K562 (cell line): Measurements from ENCODE around the gene DDR2. TPM values are rescaled to one million over a fixed set of nuclear protein-coding genes. Genes with fewer than 3 reads are reported as not detected.
A peak's percentile ranks its signal among the peaks of the same experiment; 100 is the strongest.

Experiments
- ATAC-seq: fragments of 200-7000 bp; cut with Tn5 transposase; 3 replicates; pipeline ENCODE4 v1.9.1; 2020; ENCODE audit warnings: moderate library complexity
- BruUV-seq: library from RNA; stranded (reverse); fragments of 400-500 nt; replicated peaks from 2 replicates; lab custom pipeline; 2021; lab: Mats Ljungman, UMichigan
- CTCF ChIA-PET: fragments of 300-600 bp; formaldehyde crosslinking; extraction: SDS; loops from one replicate; lab custom pipeline; 2021; ENCODE audit warnings: low intra/inter-chr PET ratio; lab: Yijun Ruan, JAX
- POLR2A ChIA-PET: fragments of 300-600, 350-650 bp; sonication (Branson Sonifier 250); formaldehyde crosslinking; extraction: SDS; loops from one replicate; lab custom pipeline; 2021; ENCODE audit warnings: antibody characterized with exemption, inconsistent platforms; lab: Yijun Ruan, JAX
- DNase-seq, 4 experiments: peaks; one replicate each; pipeline versions ENCODE4 v3.0.0 to v3.0.0-alpha.2; 2011 to 2018; ENCODE audit warnings: low spot score in 3 of 4, mixed read lengths in 3 of 4; ENCODE audit errors: extremely low read depth in 1 of 4
- FAIRE-seq: peaks from 2 replicates; lab custom pipeline; 2011; peaks lifted over from hg19 to GRCh38; lab: Jason Lieb, UNC
- H2AFZ ChIP-seq: 2 replicates; pipeline ENCODE4 v1.6.0; 2011; ENCODE audit warnings: low read depth, low read length, control low read depth, inconsistent platforms
- H3K27ac ChIP-seq: fragments of 200-600 bp; 3 replicates; pipeline ENCODE4 v1.8.0; 2011; ENCODE audit warnings: low read depth, mild to moderate bottlenecking, control low read depth, inconsistent platforms, low read length, moderate library complexity, mixed read lengths; ENCODE audit errors: extremely low read depth
- H3K27me3 ChIP-seq, 2 experiments: fragments of 300-600 bp in 1 of 2; 2 replicates in 1 of 2; 3 replicates in 1 of 2; pipeline versions ENCODE4 v1.6.0 to v1.8.0; 2011; ENCODE audit warnings: inconsistent platforms in 2 of 2, low read length in 2 of 2, mild to moderate bottlenecking in 1 of 2, mixed read lengths in 1 of 2, moderate library complexity in 1 of 2; ENCODE audit not compliant: control insufficient read depth in 2 of 2, insufficient read depth in 2 of 2
- H3K36me3 ChIP-seq: fragments of 300-600 bp; 3 replicates; pipeline ENCODE4 v1.8.0; 2011; ENCODE audit warnings: mild to moderate bottlenecking, low read length, inconsistent platforms; ENCODE audit not compliant: control insufficient read depth, insufficient read depth
- H3K4me1 ChIP-seq, 2 experiments: fragments of 200-600 bp in 1 of 2; replicated peaks in 1 of 2; 2 replicates in 1 of 2; 3 replicates in 1 of 2; pipeline versions ENCODE4 v1.5.1 to v1.8.0; 2011; ENCODE audit warnings: inconsistent platforms in 2 of 2, low read length in 2 of 2, mild to moderate bottlenecking in 1 of 2, mixed read lengths in 1 of 2, moderate library complexity in 1 of 2; ENCODE audit not compliant: control insufficient read depth in 2 of 2, insufficient read depth in 2 of 2
- H3K4me2 ChIP-seq: 2 replicates; pipeline ENCODE4 v1.6.1; 2011; ENCODE audit warnings: low read length, control low read depth, inconsistent platforms, mixed read lengths; ENCODE audit not compliant: insufficient read depth
- H3K4me3 ChIP-seq: fragments of 200-600 bp; sonication (generic), shearing (Covaris generic); 2 replicates; pipeline ENCODE4 v1.5.1; 2016; ENCODE audit warnings: control low read depth, inconsistent platforms
- H3K79me2 ChIP-seq: fragments of 200-600 bp; 3 replicates; pipeline ENCODE4 v1.8.0; 2011; ENCODE audit warnings: low read length, inconsistent platforms; ENCODE audit not compliant: control insufficient read depth, insufficient read depth
- H3K9ac ChIP-seq, 2 experiments: 2 replicates each; pipeline versions ENCODE4 v1.6.0 to v1.6.1; 2011; ENCODE audit warnings: low read depth in 2 of 2, low read length in 2 of 2, control low read depth in 1 of 2, inconsistent platforms in 1 of 2, mild to moderate bottlenecking in 1 of 2, mixed read lengths in 1 of 2; ENCODE audit not compliant: insufficient read depth in 1 of 2
- H3K9me1 ChIP-seq: one replicate; pipeline ENCODE4 v1.6.0; 2011; ENCODE audit warnings: inconsistent platforms, mild to moderate bottlenecking, low read length, moderate library complexity; ENCODE audit not compliant: control insufficient read depth, insufficient read depth
- H3K9me3 ChIP-seq: replicated peaks from 2 replicates; pipeline ENCODE4 v1.5.1; 2011; ENCODE audit warnings: low read depth, low read length, inconsistent platforms; ENCODE audit not compliant: control insufficient read depth, insufficient read depth
- H4K20me1 ChIP-seq: replicated peaks from 2 replicates; pipeline ENCODE4 v1.6.1; 2011; ENCODE audit warnings: low read length, inconsistent platforms, mixed read lengths; ENCODE audit not compliant: control insufficient read depth, insufficient read depth
- CHAMP1 ChIP-seq: fragments of 450-650 bp; IDR thresholded peaks from 2 replicates; pipeline ENCODE4 v1.6.1; 2016; ENCODE audit warnings: mild to moderate bottlenecking
- GTF2E2 ChIP-seq: fragments of 200-800 bp; sonication (Bioruptor generic); IDR thresholded peaks from 2 replicates; pipeline ENCODE4 v1.6.1; 2016; ENCODE audit warnings: missing genetic modification characterization, missing compliant biosample characterization
- HCFC1 ChIP-seq: IDR thresholded peaks from 2 replicates; pipeline ENCODE4 v1.6.1; 2012; ENCODE audit warnings: low read depth, low read length, improper control_type of control experiment
- MTA3 ChIP-seq: fragments of 450-650 bp; formaldehyde crosslinking; IDR thresholded peaks from 2 replicates; pipeline ENCODE4 v1.6.1; 2017; ENCODE audit warnings: mild to moderate bottlenecking, borderline replicate concordance
- NELFE ChIP-seq: IDR thresholded peaks from 2 replicates; pipeline ENCODE4 v1.6.1; 2011; ENCODE audit warnings: mild to moderate bottlenecking; ENCODE audit not compliant: insufficient read depth, insufficient read length
- PTTG1 ChIP-seq: fragments of 450-650 bp; IDR thresholded peaks from 2 replicates; pipeline ENCODE4 v1.6.1; 2016; ENCODE audit warnings: low read depth, mild to moderate bottlenecking, missing genetic modification characterization, missing compliant biosample characterization
- TEAD1 ChIP-seq, 2 experiments: fragments of 450-650 bp in 1 of 2; sonication (generic) in 1 of 2; formaldehyde crosslinking; IDR thresholded peaks; 2 replicates each; pipeline versions ENCODE4 v1.4.0 to v1.8.0; 2020 to 2022; ENCODE audit warnings: mild to moderate bottlenecking in 2 of 2, missing genetic modification reagents in 1 of 2
- ZNF263 ChIP-seq: sonication (generic); formaldehyde crosslinking; IDR thresholded peaks from 2 replicates; pipeline ENCODE4 v1.8.0; 2022; ENCODE audit warnings: mild to moderate bottlenecking, missing genetic modification reagents, borderline replicate concordance
- ZNF551 ChIP-seq: fragments of 250-450 bp; sonication (Bioruptor Pico); IDR thresholded peaks from 2 replicates; pipeline ENCODE4 v1.5.0; 2021; ENCODE audit warnings: mild to moderate bottlenecking, moderate library complexity
- WGBS: fragments of 100-300 bp; shearing (Covaris generic); methylation state at CpG from one replicate; pipeline ENCODE4 v1.1.6; 2016; ENCODE audit warnings: low coverage, mixed read lengths; ENCODE audit not compliant: insufficient coverage; ENCODE audit errors: missing lambda C conversion rate; 5-methylcytosine and 5-hydroxymethylcytosine counted together
- in situ Hi-C: fragments of 300-500 bp; cut with MboI; formaldehyde crosslinking; loops from 4 replicates; pipeline ENCODE4 v1.15.0; 2018; ENCODE audit warnings: inconsistent platforms, mixed read lengths
- intact Hi-C: fragments of 100-400 bp; cut with micrococcal nuclease; formaldehyde crosslinking; loops from 2 replicates; pipeline ENCODE4 v1.14.2; 2022
- polyA plus RNA-seq, 8 experiments: library from polyadenylated mRNA; depleted of rRNA in 4 of 8; stranded (reverse) in 5 of 8; unstranded in 3 of 8; fragments of >200 nt; fragmentation: Nextera tagmentation in 2 of 8; fragmentation: Illumina TruSeq in 1 of 8; extraction: Ambion mirVana in 2 of 8; extraction: Trizol in 1 of 8; gene quantifications; 2 replicates each; pipeline versions ENCODE4 v1.2.1 to v1.2.3, GENCODE V29; 2011 to 2014; ENCODE audit warnings: inconsistent platforms in 1 of 8, missing spikeins in 1 of 8
- total RNA-seq, 7 experiments: library from RNA; depleted of rRNA in 6 of 7; stranded (reverse); fragments of >200 nt in 6 of 7; fragmentation: Illumina TruSeq in 2 of 7; extraction: Trizol in 2 of 7; gene quantifications; 2 replicates each; pipeline versions ENCODE4 v1.2.1 to v1.2.3, GENCODE V29; 2011 to 2021; ENCODE audit warnings: low replicate concordance in 1 of 7
- TF ChIP-seq, protein P1 (sequence below): fragments of 450-650 bp; formaldehyde crosslinking; IDR thresholded peaks from 2 replicates; pipeline ENCODE4 v1.4.0; 2022; ENCODE audit warnings: mild to moderate bottlenecking, moderate library complexity
- TF ChIP-seq, protein P2 (sequence below): fragments of 450-650 bp; IDR thresholded peaks from 2 replicates; pipeline ENCODE4 v1.6.1; 2018; ENCODE audit warnings: mild to moderate bottlenecking, low read depth; ENCODE audit not compliant: partially characterized antibody
- TF ChIP-seq, protein P3 (sequence below): fragments of 250-450 bp; sonication (Bioruptor Pico); IDR thresholded peaks from 2 replicates; pipeline ENCODE4 v1.8.0; 2021; ENCODE audit warnings: moderate library complexity, mild to moderate bottlenecking, inconsistent platforms

The DDR2 gene
- total and polyA plus RNA-seq, 9 of the 15 experiments (the other 6 are each of a cell fraction or from before 2014, with no cell fraction given): 0.36 to 2.0 (median 1.1) TPM

DNA sequence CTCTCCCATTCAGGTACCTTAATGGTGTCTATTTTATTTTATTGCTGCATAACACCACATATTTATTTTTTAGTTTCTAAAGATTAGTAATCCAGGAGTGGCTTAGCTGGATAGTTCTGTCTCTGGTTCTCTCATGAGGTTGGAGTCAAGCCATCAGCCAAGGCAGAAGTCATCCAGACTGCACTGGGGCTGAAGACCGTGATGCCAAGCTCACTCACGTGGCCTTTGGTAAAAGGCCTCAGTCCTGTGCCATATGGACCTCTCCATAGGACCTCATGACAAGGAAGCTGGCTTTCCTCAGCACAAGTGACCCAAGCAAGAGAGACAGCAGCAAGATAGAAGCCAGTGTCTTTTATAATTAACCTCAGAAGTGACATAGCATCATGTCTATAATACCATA, 23.0 kb upstream of the DDR2 start (continued):
- TF ChIP-seq, protein P1, sequence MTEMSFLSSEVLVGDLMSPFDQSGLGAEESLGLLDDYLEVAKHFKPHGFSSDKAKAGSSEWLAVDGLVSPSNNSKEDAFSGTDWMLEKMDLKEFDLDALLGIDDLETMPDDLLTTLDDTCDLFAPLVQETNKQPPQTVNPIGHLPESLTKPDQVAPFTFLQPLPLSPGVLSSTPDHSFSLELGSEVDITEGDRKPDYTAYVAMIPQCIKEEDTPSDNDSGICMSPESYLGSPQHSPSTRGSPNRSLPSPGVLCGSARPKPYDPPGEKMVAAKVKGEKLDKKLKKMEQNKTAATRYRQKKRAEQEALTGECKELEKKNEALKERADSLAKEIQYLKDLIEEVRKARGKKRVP: no peak
- TF ChIP-seq, all 486 proteins: peak for 0

GRCh38 chr1:162612606-162613400, 19.5 kb upstream of the DDR2 start:
- no peaks in the 10 kb centered on the region for H3K79me2 ChIP-seq
- no peak for FAIRE-seq
- TF ChIP-seq NELFE (no peak), ZNF263 (CRISPR knock-in tag) (no peak), TEAD1 (CRISPR knock-in tag; IDR thresholded peaks at IDR 0.05) (no peak), GTF2E2 (tag) (no peak), ZNF551 (CRISPR knock-in tag) (no peak), HCFC1 (no peak), PTTG1 (no peak), MTA3 (no peak), CHAMP1 (no peak)
- TF ChIP-seq, protein P2, sequence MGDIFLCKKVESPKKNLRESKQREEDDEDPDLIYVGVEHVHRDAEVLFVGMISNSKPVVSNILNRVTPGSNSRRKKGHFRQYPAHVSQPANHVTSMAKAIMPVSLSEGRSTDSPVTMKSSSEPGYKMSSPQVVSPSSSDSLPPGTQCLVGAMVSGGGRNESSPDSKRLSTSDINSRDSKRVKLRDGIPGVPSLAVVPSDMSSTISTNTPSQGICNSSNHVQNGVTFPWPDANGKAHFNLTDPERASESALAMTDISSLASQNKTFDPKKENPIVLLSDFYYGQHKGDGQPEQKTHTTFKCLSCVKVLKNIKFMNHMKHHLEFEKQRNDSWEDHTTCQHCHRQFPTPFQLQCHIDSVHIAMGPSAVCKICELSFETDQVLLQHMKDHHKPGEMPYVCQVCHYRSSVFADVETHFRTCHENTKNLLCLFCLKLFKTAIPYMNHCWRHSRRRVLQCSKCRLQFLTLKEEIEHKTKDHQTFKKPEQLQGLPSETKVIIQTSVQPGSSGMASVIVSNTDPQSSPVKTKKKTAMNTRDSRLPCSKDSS: no peak
- TF ChIP-seq, protein P3, sequence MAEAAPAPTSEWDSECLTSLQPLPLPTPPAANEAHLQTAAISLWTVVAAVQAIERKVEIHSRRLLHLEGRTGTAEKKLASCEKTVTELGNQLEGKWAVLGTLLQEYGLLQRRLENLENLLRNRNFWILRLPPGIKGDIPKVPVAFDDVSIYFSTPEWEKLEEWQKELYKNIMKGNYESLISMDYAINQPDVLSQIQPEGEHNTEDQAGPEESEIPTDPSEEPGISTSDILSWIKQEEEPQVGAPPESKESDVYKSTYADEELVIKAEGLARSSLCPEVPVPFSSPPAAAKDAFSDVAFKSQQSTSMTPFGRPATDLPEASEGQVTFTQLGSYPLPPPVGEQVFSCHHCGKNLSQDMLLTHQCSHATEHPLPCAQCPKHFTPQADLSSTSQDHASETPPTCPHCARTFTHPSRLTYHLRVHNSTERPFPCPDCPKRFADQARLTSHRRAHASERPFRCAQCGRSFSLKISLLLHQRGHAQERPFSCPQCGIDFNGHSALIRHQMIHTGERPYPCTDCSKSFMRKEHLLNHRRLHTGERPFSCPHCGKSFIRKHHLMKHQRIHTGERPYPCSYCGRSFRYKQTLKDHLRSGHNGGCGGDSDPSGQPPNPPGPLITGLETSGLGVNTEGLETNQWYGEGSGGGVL: no peak
- POLR2A ChIA-PET: interaction anchor here (0.5 to 1.8 kb wide), 7 partner anchors 11 to 168 kb away, joined by 3 to 5 read pairs (median 3); no protein-coding TSS in a partner anchor
- CTCF ChIA-PET: interaction anchor here (0.8 kb wide), 1 partner anchor 188 kb away, joined by 7 read pairs; no protein-coding TSS in a partner anchor
- WGBS: 64% methylated on average over 8 of the region's 8 CpGs
- BruUV-seq: no TSS peak
- no peak overlapping the region for H3K4me3 ChIP-seq
- H2AFZ ChIP-seq: no peak overlapping the region
- H3K9me1 ChIP-seq: no peaks in the 10 kb centered on the region
- no peaks in the 10 kb centered on the region for H3K4me1 ChIP-seq
- peak; percentile 33 for ATAC-seq
- H3K36me3 ChIP-seq: peaks cover 8% of the 10 kb centered on the region; the same call in 2 of the 3 replicates
- H3K9me3 ChIP-seq: peaks cover 7% of the 10 kb centered on the region; the same call in 1 of the 2 replicates
- in situ Hi-C loops: no loop called here
- H3K4me2 ChIP-seq: no peak overlapping the region
- H3K27ac ChIP-seq: no peak overlapping the region
- H3K9ac ChIP-seq: no peak overlapping the region
- intact Hi-C loops: loop anchor here (1.0 to 10.0 kb wide), 2 partner anchors 187 to 258 kb away; no protein-coding TSS in a partner anchor
- H4K20me1 ChIP-seq: no peaks in the 10 kb centered on the region
- H3K27me3 ChIP-seq: no peaks in the 10 kb centered on the region
- DNase-seq: no peak
